ENCODE data around the gene DYNLT4.
"Not testable (repeated sequence)": the region's sequence is repeated elsewhere in the genome, so short reads cannot be mapped to it uniquely, and the experiment has no call there.

DYNLT4 gene

GRCh38 chr1:44806704-44807363, at the start of gene DYNLT4:
TSS of gene DYNLT4 (minus strand) at chr1:44807351. CDS start at chr1:44806668, 683 bp downstream.
- no peak for DNase-seq

GRCh38 chr1:44855742-44856141, 48.6 kb upstream of the DYNLT4 start:
- DNase-seq, result no peak

- DNase-seq, result no peak
Observed at GRCh38 chr1:44854970-44855369, 47.8 kb upstream of the DYNLT4 start.

- DNase-seq, result no peak
Observed at GRCh38 chr1:44853201-44853600, 46.0 kb upstream of the DYNLT4 start.

- DNase-seq, result no peak
Observed at GRCh38 chr1:44851308-44851707, 44.2 kb upstream of the DYNLT4 start.

- no peak for DNase-seq
Observed at GRCh38 chr1:44849575-44850132, 42.5 kb upstream of the DYNLT4 start.

- no peak for DNase-seq
Observed at GRCh38 chr1:44848456-44849181, 41.5 kb upstream of the DYNLT4 start.

GRCh38 chr1:44847845-44848244, 40.7 kb upstream of the DYNLT4 start:
- DNase-seq, result no peak

GRCh38 chr1:44846985-44847384, 39.8 kb upstream of the DYNLT4 start:
- no peak for DNase-seq

- peak; percentile 67 for DNase-seq
Observed at GRCh38 chr1:44842862-44843655, 35.9 kb upstream of the DYNLT4 start, which contains the start of gene PTCH2. TSS of gene PTCH2 (minus strand) at chr1:44843253. CDS start at chr1:44842932, 321 bp downstream.

GRCh38 chr1:44842486-44842861, 35.3 kb upstream of the DYNLT4 start:
- no peak for DNase-seq

GRCh38 chr1:44839576-44839975, 32.4 kb upstream of the DYNLT4 start:
- DNase-seq, result no peak

- not testable (repeated sequence) for DNase-seq
Observed at GRCh38 chr1:44838294-44838693, 31.1 kb upstream of the DYNLT4 start.

GRCh38 chr1:44835738-44836675, 28.9 kb upstream of the DYNLT4 start:
- peak; percentile 80 for DNase-seq

GRCh38 chr1:44834328-44834727, 27.2 kb upstream of the DYNLT4 start:
- no peak for DNase-seq

- no peak for DNase-seq
Observed at GRCh38 chr1:44832056-44832705, 25.0 kb upstream of the DYNLT4 start.

GRCh38 chr1:44831516-44831915, 24.4 kb upstream of the DYNLT4 start:
- no peak for DNase-seq

GRCh38 chr1:44830900-44831304, 23.8 kb upstream of the DYNLT4 start:
- DNase-seq, result no peak

- DNase-seq, result no peak
Observed at GRCh38 chr1:44829506-44830384, 22.6 kb upstream of the DYNLT4 start.

- DNase-seq, result no peak
Observed at GRCh38 chr1:44828841-44829440, 21.8 kb upstream of the DYNLT4 start.

All from EL (cell line).